Tibial nerve (tissue), 4 donors: ENCODE results near the gene BCAS1.

ENCODE experiments used
- CTCF ChIP-seq, 5 experiments: fragments of 200-600 bp in 3 of 5; fragments of 450-650 bp in 2 of 5; sonication (generic) in 3 of 5; IDR thresholded peaks; one replicate each; pipeline ENCODE4 v1.5.1; 2016 to 2019; ENCODE audit warnings: antibody characterized with exemption in 5 of 5, mild to moderate bottlenecking in 3 of 5, moderate library complexity in 2 of 5
- EP300 ChIP-seq, 2 donors: sonication (generic); formaldehyde crosslinking; IDR thresholded peaks; one replicate each; pipeline ENCODE4 v1.6.1; 2017; ENCODE audit warnings: antibody characterized with exemption in 2 of 2, mild to moderate bottlenecking in 1 of 2
- POLR2A ChIP-seq, 2 donors: fragments of 450-650 bp; IDR thresholded peaks; one replicate each; pipeline ENCODE4 v1.6.1; 2017; ENCODE audit warnings: antibody characterized with exemption in 2 of 2, mild to moderate bottlenecking in 2 of 2, moderate library complexity in 2 of 2

DNA sequence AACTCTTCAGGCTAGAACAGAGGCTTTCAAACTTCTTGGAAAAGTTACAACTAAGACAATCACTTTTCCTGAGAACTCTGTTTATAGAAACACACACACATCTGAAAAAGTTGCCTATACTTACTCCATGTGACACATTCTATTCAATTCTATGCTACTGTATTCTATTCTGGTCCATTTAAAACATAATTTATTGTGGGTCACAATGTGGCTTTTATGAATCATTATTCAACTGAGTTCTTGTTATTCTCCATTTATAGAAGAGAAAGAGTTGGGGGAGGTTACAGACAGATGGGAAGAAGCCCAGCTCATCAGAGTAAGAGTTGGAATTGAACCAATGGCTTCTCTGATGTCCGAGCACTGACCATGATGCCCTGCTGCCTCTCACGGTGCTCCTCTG, 21.6 kb upstream of the BCAS1 start:
- TF ChIP-seq CTCF (IDR thresholded peaks at IDR 0.05) (no peak), POLR2A (IDR thresholded peaks at IDR 0.05) (no peak), EP300 (IDR thresholded peaks at IDR 0.05) (no peak)
